H1 (cell line): ENCODE measurements around the gene SCAPER.

Experiments
- CBX5 ChIP-seq: fragments of 300-800, 300-1000 bp; sonication (generic); IDR thresholded peaks from 2 replicates; pipeline ENCODE4 v1.7.1; 2016; ENCODE audit warnings: antibody characterized with exemption, low read length, low read depth
- EZH2 ChIP-seq: fragments of 200-600 bp; sonication (generic); IDR thresholded peaks from 2 replicates; pipeline ENCODE4 v1.7.1; 2012; ENCODE audit warnings: low read depth, mild to moderate bottlenecking, moderate library complexity, low read length, inconsistent platforms; ENCODE audit not compliant: severe bottlenecking
- RAD21 ChIP-seq, 2 experiments: IDR thresholded peaks in 1 of 2; conservative IDR thresholded peaks in 1 of 2; 2 replicates each; pipeline ENCODE4 v1.6.1; 2011; ENCODE audit warnings: low read depth in 2 of 2, low read length in 2 of 2, improper control_type of control experiment in 1 of 2, inconsistent platforms in 1 of 2, mild to moderate bottlenecking in 1 of 2, moderate library complexity in 1 of 2
- RXRA ChIP-seq: IDR thresholded peaks from 2 replicates; pipeline ENCODE4 v1.6.1; 2011; ENCODE audit warnings: low read depth, mild to moderate bottlenecking, low read length, moderate library complexity; ENCODE audit not compliant: insufficient read depth
- YY1 ChIP-seq: IDR thresholded peaks from 2 replicates; pipeline ENCODE4 v1.6.1; 2011; ENCODE audit warnings: low read depth, mild to moderate bottlenecking, low read length
- TF ChIP-seq, protein P1 (sequence below), 3 experiments: IDR thresholded peaks; 1 replicate in 2 of 3; 2 replicates in 1 of 3; pipeline versions ENCODE4 v1.5.1 to v1.6.1; 2011; ENCODE audit warnings: low read length in 3 of 3, mild to moderate bottlenecking in 3 of 3, inconsistent platforms in 2 of 3, low read depth in 1 of 3, moderate library complexity in 1 of 3; ENCODE audit not compliant: insufficient read depth in 1 of 3; ENCODE audit errors: control extremely low read depth in 1 of 3
- TF ChIP-seq, protein P2 (sequence below): IDR thresholded peaks from 2 replicates; pipeline ENCODE4 v1.6.1; 2012; ENCODE audit warnings: low read length, inconsistent platforms

DNA sequence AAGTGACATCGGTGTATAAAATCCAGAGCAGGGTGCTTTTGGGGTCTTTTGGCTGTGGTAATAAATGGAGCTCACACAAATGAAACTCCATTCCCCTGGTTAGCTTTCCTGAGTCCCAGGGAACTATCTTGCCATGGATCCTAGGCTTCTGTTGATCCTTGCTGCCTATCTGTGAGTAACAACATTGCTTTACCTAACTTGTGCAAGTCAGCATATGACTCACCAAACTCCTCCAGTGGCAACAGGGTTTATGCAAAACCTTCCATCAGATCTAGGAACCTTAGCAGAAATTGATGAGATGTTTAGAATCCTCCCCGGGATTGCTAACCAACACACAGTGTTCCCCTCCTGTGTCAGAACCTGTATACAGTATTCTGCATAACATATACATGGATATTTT lies 105.4 kb downstream of the SCAPER start:
- TF ChIP-seq RXRA (no peak), RAD21 (IDR thresholded peaks at IDR 0.05 in 1 of 2, conservative IDR thresholded peaks at IDR 0.05 in 1 of 2; ENCODE audit: low read depth in 2 of 2, low read length in 2 of 2) (no peak), YY1 (no peak), EZH2 (no peak), CBX5 (no peak)
- TF ChIP-seq, protein P1, sequence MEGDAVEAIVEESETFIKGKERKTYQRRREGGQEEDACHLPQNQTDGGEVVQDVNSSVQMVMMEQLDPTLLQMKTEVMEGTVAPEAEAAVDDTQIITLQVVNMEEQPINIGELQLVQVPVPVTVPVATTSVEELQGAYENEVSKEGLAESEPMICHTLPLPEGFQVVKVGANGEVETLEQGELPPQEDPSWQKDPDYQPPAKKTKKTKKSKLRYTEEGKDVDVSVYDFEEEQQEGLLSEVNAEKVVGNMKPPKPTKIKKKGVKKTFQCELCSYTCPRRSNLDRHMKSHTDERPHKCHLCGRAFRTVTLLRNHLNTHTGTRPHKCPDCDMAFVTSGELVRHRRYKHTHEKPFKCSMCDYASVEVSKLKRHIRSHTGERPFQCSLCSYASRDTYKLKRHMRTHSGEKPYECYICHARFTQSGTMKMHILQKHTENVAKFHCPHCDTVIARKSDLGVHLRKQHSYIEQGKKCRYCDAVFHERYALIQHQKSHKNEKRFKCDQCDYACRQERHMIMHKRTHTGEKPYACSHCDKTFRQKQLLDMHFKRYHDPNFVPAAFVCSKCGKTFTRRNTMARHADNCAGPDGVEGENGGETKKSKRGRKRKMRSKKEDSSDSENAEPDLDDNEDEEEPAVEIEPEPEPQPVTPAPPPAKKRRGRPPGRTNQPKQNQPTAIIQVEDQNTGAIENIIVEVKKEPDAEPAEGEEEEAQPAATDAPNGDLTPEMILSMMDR (IDR thresholded peaks at IDR 0.05; ENCODE audit: control extremely low read depth in 1 of 3, insufficient read depth in 1 of 3, low read depth in 1 of 3, low read length in 3 of 3), result no peak
- TF ChIP-seq, protein P2, sequence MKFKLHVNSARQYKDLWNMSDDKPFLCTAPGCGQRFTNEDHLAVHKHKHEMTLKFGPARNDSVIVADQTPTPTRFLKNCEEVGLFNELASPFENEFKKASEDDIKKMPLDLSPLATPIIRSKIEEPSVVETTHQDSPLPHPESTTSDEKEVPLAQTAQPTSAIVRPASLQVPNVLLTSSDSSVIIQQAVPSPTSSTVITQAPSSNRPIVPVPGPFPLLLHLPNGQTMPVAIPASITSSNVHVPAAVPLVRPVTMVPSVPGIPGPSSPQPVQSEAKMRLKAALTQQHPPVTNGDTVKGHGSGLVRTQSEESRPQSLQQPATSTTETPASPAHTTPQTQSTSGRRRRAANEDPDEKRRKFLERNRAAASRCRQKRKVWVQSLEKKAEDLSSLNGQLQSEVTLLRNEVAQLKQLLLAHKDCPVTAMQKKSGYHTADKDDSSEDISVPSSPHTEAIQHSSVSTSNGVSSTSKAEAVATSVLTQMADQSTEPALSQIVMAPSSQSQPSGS, result no peak
